GM23338 (cell line): ENCODE measurements around the gene SEC23IP.

Experiments used
- CREB1 ChIP-seq: fragments of 250-450 bp; sonication (Bioruptor Pico); IDR thresholded peaks from 2 replicates; pipeline ENCODE4 v1.5.0; 2020; ENCODE audit warnings: low read depth, mild to moderate bottlenecking, moderate library complexity
- TF ChIP-seq, protein P1 (sequence below), 2 experiments: fragments of 200-600 bp in 1 of 2; sonication (generic) in 1 of 2; conservative IDR thresholded peaks; 2 replicates each; pipeline versions ENCODE4 v1.5.1 to v1.6.1; 2016 to 2017; ENCODE audit warnings: antibody characterized with exemption in 2 of 2, low read depth in 2 of 2, mild to moderate bottlenecking in 2 of 2, moderate library complexity in 1 of 2

- TF ChIP-seq, protein P1, sequence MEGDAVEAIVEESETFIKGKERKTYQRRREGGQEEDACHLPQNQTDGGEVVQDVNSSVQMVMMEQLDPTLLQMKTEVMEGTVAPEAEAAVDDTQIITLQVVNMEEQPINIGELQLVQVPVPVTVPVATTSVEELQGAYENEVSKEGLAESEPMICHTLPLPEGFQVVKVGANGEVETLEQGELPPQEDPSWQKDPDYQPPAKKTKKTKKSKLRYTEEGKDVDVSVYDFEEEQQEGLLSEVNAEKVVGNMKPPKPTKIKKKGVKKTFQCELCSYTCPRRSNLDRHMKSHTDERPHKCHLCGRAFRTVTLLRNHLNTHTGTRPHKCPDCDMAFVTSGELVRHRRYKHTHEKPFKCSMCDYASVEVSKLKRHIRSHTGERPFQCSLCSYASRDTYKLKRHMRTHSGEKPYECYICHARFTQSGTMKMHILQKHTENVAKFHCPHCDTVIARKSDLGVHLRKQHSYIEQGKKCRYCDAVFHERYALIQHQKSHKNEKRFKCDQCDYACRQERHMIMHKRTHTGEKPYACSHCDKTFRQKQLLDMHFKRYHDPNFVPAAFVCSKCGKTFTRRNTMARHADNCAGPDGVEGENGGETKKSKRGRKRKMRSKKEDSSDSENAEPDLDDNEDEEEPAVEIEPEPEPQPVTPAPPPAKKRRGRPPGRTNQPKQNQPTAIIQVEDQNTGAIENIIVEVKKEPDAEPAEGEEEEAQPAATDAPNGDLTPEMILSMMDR (conservative IDR thresholded peaks at IDR 0.05; ENCODE audit: low read depth in 2 of 2), result no peak
- TF ChIP-seq CREB1, result no peak
Measured at GRCh38 chr10:119919826-119920225, 27.3 kb downstream of the SEC23IP start.
